ENCODE measurements around the gene BEST1.

BEST1 gene

GRCh38 chr11:61916737-61917333 is 33.3 kb upstream of the BEST1 start:
- DNase-seq (ENCODE audit: low spot score): no peak

GRCh38 chr11:61917334-61918109 is 32.6 kb upstream of the BEST1 start, which contains the start of gene RAB3IL1:
Gene RAB3IL1, minus strand, starts transcription at chr11:61917566. Its CDS starts 199 bp downstream, at chr11:61917367.
- peak; percentile 49 for DNase-seq (ENCODE audit: low spot score)

GRCh38 chr11:61918251-61918937 is 31.8 kb upstream of the BEST1 start:
- DNase-seq (ENCODE audit: low spot score): no peak

- DNase-seq (ENCODE audit: low spot score): no peak
Measured at GRCh38 chr11:61918938-61919704, 31.0 kb upstream of the BEST1 start.

GRCh38 chr11:61919705-61920631 is 30.2 kb upstream of the BEST1 start:
- DNase-seq (ENCODE audit: low spot score): no peak

GRCh38 chr11:61921446-61921845 is 28.7 kb upstream of the BEST1 start:
- DNase-seq (ENCODE audit: low spot score): no peak

GRCh38 chr11:61922539-61922938 is 27.6 kb upstream of the BEST1 start:
- DNase-seq (ENCODE audit: low spot score): no peak

GRCh38 chr11:61923166-61924063 is 26.7 kb upstream of the BEST1 start:
- no peak for DNase-seq (ENCODE audit: low spot score)

- no peak for DNase-seq (ENCODE audit: low spot score)
Measured at GRCh38 chr11:61924064-61924455, 26.1 kb upstream of the BEST1 start.

GRCh38 chr11:61925736-61926135 is 24.4 kb upstream of the BEST1 start:
- DNase-seq (ENCODE audit: low spot score): no peak

- no peak for DNase-seq (ENCODE audit: low spot score)
Measured at GRCh38 chr11:61926235-61926634, 23.9 kb upstream of the BEST1 start.

- DNase-seq (ENCODE audit: low spot score): no peak
Measured at GRCh38 chr11:61927501-61927900, 22.6 kb upstream of the BEST1 start.

- DNase-seq (ENCODE audit: low spot score): no peak
Measured at GRCh38 chr11:61928606-61929005, 21.5 kb upstream of the BEST1 start.

GRCh38 chr11:61930933-61931332 is 19.2 kb upstream of the BEST1 start:
- no peak for DNase-seq (ENCODE audit: low spot score)

- DNase-seq (ENCODE audit: low spot score): no peak
Measured at GRCh38 chr11:61935861-61936260, 14.3 kb upstream of the BEST1 start.

- DNase-seq (ENCODE audit: low spot score): no peak
Measured at GRCh38 chr11:61940466-61940865, 9.7 kb upstream of the BEST1 start.

GRCh38 chr11:61945191-61945590 is 5.0 kb upstream of the BEST1 start:
- DNase-seq (ENCODE audit: low spot score): no peak

GRCh38 chr11:61946894-61947293 is 3.3 kb upstream of the BEST1 start:
- no peak for DNase-seq (ENCODE audit: low spot score)

GRCh38 chr11:61947486-61948210 is 2.5 kb upstream of the BEST1 start:
- DNase-seq (ENCODE audit: low spot score): peak; percentile 88

Data from putamen (tissue), 1 donor.